ENCODE results near the gene TANC1.

DNA sequence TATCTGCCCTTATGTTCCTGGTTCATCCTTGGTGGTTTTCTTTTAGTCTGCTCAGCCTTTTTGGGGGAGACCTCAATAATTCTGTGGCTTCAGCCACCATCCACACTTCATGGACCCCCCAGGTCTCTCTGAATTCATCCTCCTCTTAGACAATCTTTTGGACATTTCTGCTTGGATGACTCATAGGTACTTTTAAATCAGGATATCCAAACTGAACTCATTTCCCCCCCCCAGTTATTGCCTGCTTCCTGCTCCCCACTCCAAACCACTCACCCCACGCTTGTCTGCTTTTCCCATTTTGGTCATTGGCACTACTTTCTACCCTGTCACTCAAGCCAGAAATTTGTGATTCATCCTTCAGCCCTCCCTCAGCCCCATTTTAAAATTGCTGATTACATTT lies 78.5 kb downstream of the TANC1 start:
- TF ChIP-seq, protein P1, sequence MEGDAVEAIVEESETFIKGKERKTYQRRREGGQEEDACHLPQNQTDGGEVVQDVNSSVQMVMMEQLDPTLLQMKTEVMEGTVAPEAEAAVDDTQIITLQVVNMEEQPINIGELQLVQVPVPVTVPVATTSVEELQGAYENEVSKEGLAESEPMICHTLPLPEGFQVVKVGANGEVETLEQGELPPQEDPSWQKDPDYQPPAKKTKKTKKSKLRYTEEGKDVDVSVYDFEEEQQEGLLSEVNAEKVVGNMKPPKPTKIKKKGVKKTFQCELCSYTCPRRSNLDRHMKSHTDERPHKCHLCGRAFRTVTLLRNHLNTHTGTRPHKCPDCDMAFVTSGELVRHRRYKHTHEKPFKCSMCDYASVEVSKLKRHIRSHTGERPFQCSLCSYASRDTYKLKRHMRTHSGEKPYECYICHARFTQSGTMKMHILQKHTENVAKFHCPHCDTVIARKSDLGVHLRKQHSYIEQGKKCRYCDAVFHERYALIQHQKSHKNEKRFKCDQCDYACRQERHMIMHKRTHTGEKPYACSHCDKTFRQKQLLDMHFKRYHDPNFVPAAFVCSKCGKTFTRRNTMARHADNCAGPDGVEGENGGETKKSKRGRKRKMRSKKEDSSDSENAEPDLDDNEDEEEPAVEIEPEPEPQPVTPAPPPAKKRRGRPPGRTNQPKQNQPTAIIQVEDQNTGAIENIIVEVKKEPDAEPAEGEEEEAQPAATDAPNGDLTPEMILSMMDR (IDR thresholded peaks at IDR 0.05): no peak
- no peak for TF ChIP-seq POLR2A (IDR thresholded peaks at IDR 0.05)
- TF ChIP-seq POLR2AphosphoS5 (IDR thresholded peaks at IDR 0.05): no peak

All from sigmoid colon (tissue), 4 donors.